GM10847 (cell line): ENCODE results near the gene KHSRP.

Experiments
- POLR2A ChIP-seq: IDR thresholded peaks from 2 replicates; pipeline ENCODE4 v1.6.1; 2011; ENCODE audit not compliant: insufficient read length; ENCODE audit errors: extremely low read depth

KHSRP gene

GRCh38 chr19:6413721-6414643 is 10.6 kb downstream of the KHSRP start:
- no peak for TF ChIP-seq POLR2A

DNA sequence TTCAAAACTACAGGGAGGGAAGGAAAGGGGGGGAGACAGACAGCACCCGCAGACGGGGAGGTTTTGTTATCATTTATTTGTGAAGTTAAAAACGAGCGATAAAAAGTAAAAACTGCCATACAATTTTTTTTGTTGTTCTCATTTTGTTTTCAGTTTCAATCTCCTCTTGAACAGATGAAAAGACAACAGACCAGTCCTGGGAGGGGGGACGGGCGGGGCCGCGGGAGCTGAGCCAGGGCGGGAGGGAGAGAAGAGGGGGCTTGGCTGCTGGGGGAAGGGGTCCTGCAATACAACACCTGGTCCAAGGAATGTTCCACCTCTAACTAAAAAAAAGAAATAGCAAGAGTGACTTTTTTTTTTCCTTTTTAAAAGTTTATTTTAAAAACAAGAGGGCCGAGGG is 11.3 kb downstream of the KHSRP start:
- no peak for TF ChIP-seq POLR2A

DNA sequence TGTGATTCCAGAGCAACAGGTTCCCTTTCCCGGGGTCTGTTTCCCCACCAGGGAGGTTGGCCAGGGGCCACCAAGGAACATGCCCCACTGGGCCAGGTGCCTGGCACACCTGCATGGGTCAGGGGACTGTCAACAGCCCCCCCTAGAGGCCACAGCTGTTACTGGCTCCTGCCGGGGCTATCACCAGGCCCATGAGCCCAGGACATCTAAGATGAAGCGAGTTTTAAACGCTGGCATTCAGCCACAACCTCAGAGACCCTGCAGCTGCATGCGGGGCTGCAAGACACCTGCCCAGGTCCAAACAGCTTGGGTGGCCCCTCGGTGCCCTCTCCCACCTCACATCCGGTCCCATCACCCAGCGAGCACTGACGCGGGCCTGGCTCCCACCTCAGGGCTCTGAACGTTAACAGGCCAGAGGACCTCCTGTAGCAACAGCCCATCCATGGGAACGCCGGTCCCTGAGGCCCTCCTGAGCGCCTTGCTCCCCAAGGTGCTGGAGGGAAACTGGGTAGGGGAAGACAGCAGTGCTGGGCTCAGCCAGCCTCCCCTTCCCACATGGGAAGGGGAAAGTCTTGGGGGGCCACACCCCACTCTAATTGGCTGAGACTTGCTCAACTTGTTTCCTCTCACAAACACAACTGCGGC is 12.0 kb downstream of the KHSRP start:
- no peak for TF ChIP-seq POLR2A

- TF ChIP-seq POLR2A = peak; percentile 1
These were observed 12.6 kb downstream of the KHSRP start for GRCh38 chr19:6412061-6412446.

- TF ChIP-seq POLR2A = no peak
These were observed 15.3 kb downstream of the KHSRP start for GRCh38 chr19:6409346-6409745.

GRCh38 chr19:6406401-6406800 is 18.2 kb downstream of the KHSRP start:
- TF ChIP-seq POLR2A = no peak

GRCh38 chr19:6402837-6403608 is 21.6 kb downstream of the KHSRP start:
- TF ChIP-seq POLR2A = no peak

GRCh38 chr19:6402058-6402457 is 22.6 kb downstream of the KHSRP start:
- no peak for TF ChIP-seq POLR2A

DNA sequence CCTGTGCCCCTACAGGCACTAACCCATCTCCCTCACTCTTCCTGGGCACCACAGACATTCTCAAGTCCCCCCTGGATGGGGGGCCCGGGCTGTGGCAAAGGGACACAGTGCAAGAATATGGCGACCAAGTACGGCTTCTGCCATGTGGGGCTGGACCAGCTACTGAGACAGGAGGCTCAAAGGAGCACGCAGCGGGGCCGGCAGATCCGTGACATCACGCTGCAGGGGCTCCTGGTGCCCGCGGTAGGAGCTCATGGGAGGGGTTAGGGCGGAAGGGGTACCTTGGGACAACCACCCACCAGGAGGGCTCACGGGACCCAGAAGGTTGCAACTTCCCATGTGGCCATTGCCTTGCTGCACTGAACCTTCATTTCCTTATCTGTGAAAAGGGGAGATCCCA is 28.3 kb downstream of the KHSRP start:
- no peak for TF ChIP-seq POLR2A

GRCh38 chr19:6394831-6395230 is 29.8 kb downstream of the KHSRP start:
- no peak for TF ChIP-seq POLR2A

DNA sequence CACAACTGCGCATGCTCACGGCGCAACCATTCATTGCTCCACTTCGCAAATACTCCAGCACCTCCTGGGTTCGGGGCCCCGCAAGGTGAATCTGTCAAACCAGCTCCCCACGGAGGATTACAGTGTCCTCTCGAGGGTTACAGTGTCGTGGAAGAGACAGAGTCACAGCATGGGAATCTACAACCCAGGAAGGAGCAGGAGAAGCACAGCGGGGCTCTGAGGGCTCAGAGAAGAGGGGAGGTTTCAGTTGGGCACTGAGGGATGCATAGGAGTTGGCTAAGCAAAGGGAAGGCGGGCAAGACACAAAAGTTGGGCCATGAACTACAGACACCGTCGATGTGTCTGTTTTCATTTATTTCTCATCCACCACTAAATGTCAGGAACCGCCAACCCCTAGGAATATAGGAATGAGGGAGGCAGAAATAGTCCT is 30.6 kb downstream of the KHSRP start:
- no peak for TF ChIP-seq POLR2A

- TF ChIP-seq POLR2A = peak; percentile 15
These were observed 31.3 kb downstream of the KHSRP start, which contains the start of gene GTF2F1 for GRCh38 chr19:6393074-6393982. Gene GTF2F1 (minus strand): TSS chr19:6393164. CDS start chr19:6392995, 169 bp downstream.

DNA sequence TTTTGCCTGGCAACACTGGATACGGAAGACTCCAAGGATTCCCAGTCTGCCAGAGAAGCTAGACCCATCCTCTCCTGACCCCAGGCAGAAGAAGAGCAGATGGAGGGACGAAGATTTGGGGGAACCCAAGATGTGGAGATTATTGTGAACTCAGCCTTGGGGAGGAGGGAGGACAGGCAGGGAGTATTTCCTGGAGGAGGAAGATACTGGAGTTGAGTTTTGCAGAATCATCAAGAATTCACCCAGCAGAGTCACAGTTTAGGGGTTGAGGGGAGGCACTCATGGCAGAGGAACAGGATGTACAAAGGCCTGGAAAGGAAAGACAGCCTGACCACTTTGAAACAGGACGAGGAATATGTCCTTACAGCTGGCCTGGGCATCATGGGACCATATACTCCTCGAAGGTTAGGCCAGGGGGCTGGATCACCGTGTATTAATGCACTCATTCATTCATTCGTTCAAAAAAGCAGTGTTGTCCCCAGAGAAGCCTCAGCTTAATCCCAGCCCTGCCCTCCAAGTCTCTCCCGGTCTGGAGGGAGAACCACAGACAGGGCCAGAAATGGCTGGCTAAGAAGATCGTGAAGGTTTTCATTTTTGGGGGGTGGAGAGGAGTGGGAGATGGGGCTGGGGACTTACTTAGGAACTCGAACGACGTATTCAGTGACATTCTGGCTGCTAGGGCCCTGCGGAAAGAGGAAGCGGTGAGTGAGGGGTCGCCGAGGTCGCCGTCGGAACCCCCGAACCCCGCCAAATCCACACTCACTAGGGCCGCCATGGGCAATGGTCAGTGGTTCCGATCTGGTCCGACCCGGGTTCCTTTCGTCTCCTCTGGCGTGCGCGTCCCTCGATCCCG is 32.2 kb downstream of the KHSRP start:
- no peak for TF ChIP-seq POLR2A

- TF ChIP-seq POLR2A = no peak
These were observed 37.2 kb downstream of the KHSRP start for GRCh38 chr19:6387372-6387771.
